Lower lobe of right lung (tissue), 2 donors: ENCODE data around the gene TMEM132D. TPM values are rescaled to one million over a fixed set of nuclear protein-coding genes. Genes with fewer than 3 reads are reported as not detected.

Source experiments
- ATAC-seq, 2 donors: fragments of 200-7000 bp; cut with Tn5 transposase; one replicate each; pipeline ENCODE4 v1.9.1; 2020 to 2022; ENCODE audit warnings: mild to moderate bottlenecking in 2 of 2, moderate library complexity in 2 of 2
- DNase-seq: peaks from one replicate; pipeline ENCODE4 v3.0.0-alpha.2; 2020
- H3K27ac ChIP-seq: fragments of 200-600 bp; one replicate; pipeline ENCODE4 v1.8.0; 2022
- H3K27me3 ChIP-seq: fragments of 200-600 bp; one replicate; pipeline ENCODE4 v1.8.0; 2022; ENCODE audit warnings: low read depth
- H3K36me3 ChIP-seq: fragments of 200-600 bp; one replicate; pipeline ENCODE4 v1.8.0; 2022; ENCODE audit warnings: mild to moderate bottlenecking
- H3K4me1 ChIP-seq: fragments of 200-600 bp; one replicate; pipeline ENCODE4 v1.8.0; 2022
- H3K4me3 ChIP-seq: fragments of 200-600 bp; one replicate; pipeline ENCODE4 v1.8.0; 2022; ENCODE audit warnings: mild to moderate bottlenecking
- H3K9me3 ChIP-seq: fragments of 200-600 bp; one replicate; pipeline ENCODE4 v1.8.0; 2022
- CTCF ChIP-seq: fragments of 200-600 bp; IDR thresholded peaks from one replicate; pipeline ENCODE4 v1.8.0; 2022; ENCODE audit warnings: antibody characterized with exemption, mild to moderate bottlenecking
- intact Hi-C: fragments of 100-400 bp; cut with DNase I; formaldehyde crosslinking; loops from one replicate; pipeline ENCODE4 v1.11.0; 2022
- total RNA-seq: library from RNA; stranded (reverse); fragmentation: NEBNext Ultra II Directional; extraction: Animal tissue kit (Norgen Biotek cat#: 25700); gene quantifications from one replicate; pipeline ENCODE4 v1.2.1, GENCODE V29; 2021
- donor health status: DM: no; HTN: yes; CAD: no; lungs with severe emphysema.

The TMEM132D gene
- total RNA-seq, 1 donor from 2014 or later = 0.06 TPM

DNA sequence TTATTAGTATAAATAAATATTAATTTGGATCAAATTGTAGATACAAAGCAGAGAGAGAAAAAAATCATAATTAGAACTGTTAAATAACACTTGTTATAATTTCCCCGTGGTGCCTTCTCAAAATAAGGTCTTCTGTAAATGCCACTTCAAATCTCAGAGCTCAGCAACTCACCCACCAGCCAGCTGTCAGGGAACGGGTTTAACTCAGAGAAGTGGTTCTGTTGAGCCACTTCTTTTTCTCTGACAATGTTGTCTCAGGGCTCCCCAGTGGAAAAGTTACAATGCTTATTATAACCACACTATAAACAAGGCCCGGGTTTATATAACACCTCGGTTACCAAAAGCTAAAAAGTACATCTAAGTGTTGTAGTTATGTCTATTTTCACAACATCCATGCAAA lies 598.0 kb downstream of the TMEM132D start:
- H3K9me3 ChIP-seq = no peaks in the 10 kb centered on the region
- TF ChIP-seq CTCF = no peak
- H3K4me1 ChIP-seq = no peaks in the 10 kb centered on the region
- no peak overlapping the region for H3K27ac ChIP-seq
- intact Hi-C loops = no loop called here
- no peaks in the 10 kb centered on the region for H3K36me3 ChIP-seq
- ATAC-seq (no peak), DNase-seq (no peak)
- H3K27me3 ChIP-seq = no peaks in the 10 kb centered on the region
- no peak overlapping the region for H3K4me3 ChIP-seq

DNA sequence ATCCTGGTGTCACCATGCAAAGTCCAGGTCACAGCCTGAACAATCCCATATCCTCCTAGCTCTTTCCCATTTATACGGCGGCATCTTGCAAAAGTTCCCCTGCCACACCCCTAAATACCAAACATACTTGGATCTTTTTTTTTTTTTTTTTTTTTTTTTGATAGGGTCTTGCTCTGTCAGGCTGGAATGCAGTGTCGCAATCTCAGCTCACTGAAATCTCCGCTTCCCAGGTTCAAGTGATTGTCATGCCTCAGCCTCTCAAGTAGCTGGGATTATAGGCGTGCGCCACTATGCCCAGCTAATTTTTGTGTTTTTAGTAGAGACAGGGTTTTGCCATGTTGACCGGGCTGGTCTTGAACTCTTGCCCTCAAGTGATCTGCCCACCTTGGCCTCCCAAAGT lies 599.3 kb downstream of the TMEM132D start:
- Histone ChIP-seq H3K4me3 (no peak overlapping the region), H3K27me3 (no peaks in the 10 kb centered on the region), H3K36me3 (no peaks in the 10 kb centered on the region), H3K9me3 (peaks cover 3% of the 10 kb centered on the region), H3K4me1 (no peaks in the 10 kb centered on the region), H3K27ac (no peak overlapping the region)
- intact Hi-C loops = no loop called here
- DNase-seq = peak; percentile 49
- peak; percentile 49 to 73 for ATAC-seq
- TF ChIP-seq CTCF = no peak

GRCh38 chr12:129300011-129300410 lies 603.8 kb downstream of the TMEM132D start:
- no peak overlapping the region for H3K27ac ChIP-seq
- no peak for TF ChIP-seq CTCF
- H3K27me3 ChIP-seq = no peaks in the 10 kb centered on the region
- intact Hi-C loops = no loop called here
- H3K9me3 ChIP-seq = peaks cover 3% of the 10 kb centered on the region
- no peaks in the 10 kb centered on the region for H3K4me1 ChIP-seq
- no peak for DNase-seq
- no peaks in the 10 kb centered on the region for H3K36me3 ChIP-seq
- H3K4me3 ChIP-seq = no peak overlapping the region
- peak in 1 of 2 donors; percentile 64 for ATAC-seq

GRCh38 chr12:129298921-129299320 lies 604.9 kb downstream of the TMEM132D start:
- no peak for ATAC-seq
- H3K27ac ChIP-seq = no peak overlapping the region
- intact Hi-C loops = no loop called here

DNA sequence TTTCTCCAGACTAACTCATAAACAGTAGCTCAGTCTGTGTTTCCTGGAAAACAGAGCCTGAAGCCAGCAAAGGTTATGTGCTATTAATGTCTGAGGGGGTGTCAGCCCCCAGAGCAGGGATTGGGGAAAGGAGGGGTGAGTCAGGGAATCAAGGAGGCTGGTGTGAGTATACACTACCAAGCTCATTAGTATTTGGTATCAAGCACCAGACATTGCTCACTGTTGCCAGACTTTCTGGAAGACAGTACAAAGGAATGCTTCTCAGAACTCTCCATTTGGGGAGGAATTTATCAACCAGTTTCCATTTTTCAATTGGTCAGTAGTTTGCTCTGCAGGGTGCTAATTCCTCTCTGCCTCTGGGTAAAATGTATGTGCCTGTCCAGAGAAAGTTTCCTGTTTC lies 607.2 kb downstream of the TMEM132D start:
- no peaks in the 10 kb centered on the region for H3K4me1 ChIP-seq
- no peak for TF ChIP-seq CTCF
- H3K4me3 ChIP-seq = no peak overlapping the region
- ATAC-seq (no peak), DNase-seq (no peak)
- no peaks in the 10 kb centered on the region for H3K36me3 ChIP-seq
- intact Hi-C loops = no loop called here
- H3K9me3 ChIP-seq = peaks cover 3% of the 10 kb centered on the region
- H3K27ac ChIP-seq = no peak overlapping the region
- no peaks in the 10 kb centered on the region for H3K27me3 ChIP-seq

More at GRCh38 chr12:129298921-129299320, 604.9 kb downstream of the TMEM132D start:
- H3K4me1 ChIP-seq = no peaks in the 10 kb centered on the region
- no peak overlapping the region for H3K4me3 ChIP-seq
- no peaks in the 10 kb centered on the region for H3K36me3 ChIP-seq
- no peaks in the 10 kb centered on the region for H3K27me3 ChIP-seq
- TF ChIP-seq CTCF = no peak
- DNase-seq = no peak
- peaks cover 3% of the 10 kb centered on the region for H3K9me3 ChIP-seq

DNA sequence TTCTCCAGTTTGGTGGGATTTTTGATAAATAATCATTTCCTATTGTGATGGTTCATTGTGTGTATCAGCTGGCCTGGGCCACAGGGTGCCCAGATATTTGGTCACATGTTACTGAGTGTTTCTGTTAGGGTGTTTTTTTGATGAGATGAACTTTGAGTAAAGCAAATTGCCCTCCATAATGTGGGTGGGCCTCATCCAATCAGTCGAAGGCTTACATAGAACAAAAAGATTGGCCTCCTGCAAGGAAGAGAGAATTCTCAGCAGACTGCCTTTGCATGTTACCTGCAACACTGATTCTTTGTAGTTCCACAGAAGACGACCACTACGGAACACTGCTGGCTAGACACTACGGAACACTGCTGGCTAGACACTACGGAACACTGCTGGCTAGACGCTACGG lies 609.0 kb downstream of the TMEM132D start:
- ATAC-seq (no peak), DNase-seq (no peak)
- intact Hi-C loops = no loop called here
- H3K4me1 ChIP-seq = no peaks in the 10 kb centered on the region
- H3K27ac ChIP-seq = no peak overlapping the region
- TF ChIP-seq CTCF = no peak
- no peaks in the 10 kb centered on the region for H3K36me3 ChIP-seq
- H3K9me3 ChIP-seq = no peaks in the 10 kb centered on the region
- no peaks in the 10 kb centered on the region for H3K27me3 ChIP-seq
- no peak overlapping the region for H3K4me3 ChIP-seq
